Measurements from ENCODE around the gene DEAF1. TPM values are rescaled to one million over a fixed set of nuclear protein-coding genes. Genes with fewer than 3 reads are reported as not detected.

The DEAF1 gene
- total RNA-seq, 1 donor from 2014 or later, result 48.9 TPM

DNA sequence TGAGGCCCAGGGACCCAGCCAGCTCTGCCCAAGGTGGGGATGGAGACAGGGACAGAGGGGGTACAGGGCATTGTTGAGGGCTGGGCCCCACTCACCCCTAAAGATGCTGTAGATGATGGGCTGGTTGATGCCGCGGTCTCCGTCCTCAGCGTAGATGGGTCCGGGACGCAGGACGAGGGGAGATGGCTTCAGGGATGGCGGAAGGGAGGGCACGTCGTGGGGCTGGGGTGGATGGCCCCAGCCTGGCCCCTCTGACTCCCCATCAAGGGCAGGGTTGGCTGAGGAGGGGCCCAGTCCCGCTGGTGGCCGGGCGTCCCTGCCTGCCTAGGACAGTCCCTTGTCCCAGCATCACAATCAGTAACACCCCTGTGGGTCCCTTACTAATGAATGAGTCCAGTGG is 74.8 kb downstream of the DEAF1 start:
- H2AFZ ChIP-seq (ENCODE audit: low read depth, low read length), result no peak overlapping the region
- no peak for TF ChIP-seq EZH2 (IDR thresholded peaks at IDR 0.05; ENCODE audit: insufficient read depth, low read length)
- TF ChIP-seq, protein P1, sequence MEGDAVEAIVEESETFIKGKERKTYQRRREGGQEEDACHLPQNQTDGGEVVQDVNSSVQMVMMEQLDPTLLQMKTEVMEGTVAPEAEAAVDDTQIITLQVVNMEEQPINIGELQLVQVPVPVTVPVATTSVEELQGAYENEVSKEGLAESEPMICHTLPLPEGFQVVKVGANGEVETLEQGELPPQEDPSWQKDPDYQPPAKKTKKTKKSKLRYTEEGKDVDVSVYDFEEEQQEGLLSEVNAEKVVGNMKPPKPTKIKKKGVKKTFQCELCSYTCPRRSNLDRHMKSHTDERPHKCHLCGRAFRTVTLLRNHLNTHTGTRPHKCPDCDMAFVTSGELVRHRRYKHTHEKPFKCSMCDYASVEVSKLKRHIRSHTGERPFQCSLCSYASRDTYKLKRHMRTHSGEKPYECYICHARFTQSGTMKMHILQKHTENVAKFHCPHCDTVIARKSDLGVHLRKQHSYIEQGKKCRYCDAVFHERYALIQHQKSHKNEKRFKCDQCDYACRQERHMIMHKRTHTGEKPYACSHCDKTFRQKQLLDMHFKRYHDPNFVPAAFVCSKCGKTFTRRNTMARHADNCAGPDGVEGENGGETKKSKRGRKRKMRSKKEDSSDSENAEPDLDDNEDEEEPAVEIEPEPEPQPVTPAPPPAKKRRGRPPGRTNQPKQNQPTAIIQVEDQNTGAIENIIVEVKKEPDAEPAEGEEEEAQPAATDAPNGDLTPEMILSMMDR (IDR thresholded peaks at IDR 0.05; ENCODE audit: insufficient read depth, low read depth, low read length), result no peak
- H3K9me3 ChIP-seq (ENCODE audit: insufficient read depth, low read depth, low read length), result no peaks in the 10 kb centered on the region
- peaks cover 3% of the 10 kb centered on the region for H4K20me1 ChIP-seq (ENCODE audit: insufficient read depth, low read length)
- no peak overlapping the region for H3K4me3 ChIP-seq (ENCODE audit: insufficient read depth, low read depth, low read length)
- no peaks in the 10 kb centered on the region for H3K36me3 ChIP-seq (ENCODE audit: insufficient read depth, low read length)
- no peak overlapping the region for H3K4me3 Mint-ChIP-seq (ENCODE audit: unreplicated experiment)
- H3K27ac Mint-ChIP-seq (ENCODE audit: unreplicated experiment), result no peak overlapping the region
- H3K27me3 Mint-ChIP-seq (ENCODE audit: low read depth, unreplicated experiment), result no peaks in the 10 kb centered on the region
- no peaks in the 10 kb centered on the region for H3K9me3 Mint-ChIP-seq (ENCODE audit: unreplicated experiment)
- peaks cover 3% of the 10 kb centered on the region for H3K4me1 Mint-ChIP-seq (ENCODE audit: low read depth, unreplicated experiment)
- FAIRE-seq, result no peak
- H3K4me1 ChIP-seq (ENCODE audit: insufficient read depth, low read length), result peaks cover 3% of the 10 kb centered on the region
- DNase-seq (ENCODE audit: low read depth), result no peak
- H3K4me2 ChIP-seq (ENCODE audit: low read length), result no peak overlapping the region
- no peak overlapping the region for H3K9ac ChIP-seq (ENCODE audit: low read length)
- H3K27me3 ChIP-seq (ENCODE audit: insufficient read depth, low read length), result no peaks in the 10 kb centered on the region
- no peak overlapping the region for H3K27ac ChIP-seq (ENCODE audit: low read depth, low read length)
- peaks cover 3% of the 10 kb centered on the region for H3K79me2 ChIP-seq (ENCODE audit: insufficient read depth, low read length)
- H3K36me3 Mint-ChIP-seq (ENCODE audit: low read depth, unreplicated experiment), result peaks cover 6% of the 10 kb centered on the region

DNA sequence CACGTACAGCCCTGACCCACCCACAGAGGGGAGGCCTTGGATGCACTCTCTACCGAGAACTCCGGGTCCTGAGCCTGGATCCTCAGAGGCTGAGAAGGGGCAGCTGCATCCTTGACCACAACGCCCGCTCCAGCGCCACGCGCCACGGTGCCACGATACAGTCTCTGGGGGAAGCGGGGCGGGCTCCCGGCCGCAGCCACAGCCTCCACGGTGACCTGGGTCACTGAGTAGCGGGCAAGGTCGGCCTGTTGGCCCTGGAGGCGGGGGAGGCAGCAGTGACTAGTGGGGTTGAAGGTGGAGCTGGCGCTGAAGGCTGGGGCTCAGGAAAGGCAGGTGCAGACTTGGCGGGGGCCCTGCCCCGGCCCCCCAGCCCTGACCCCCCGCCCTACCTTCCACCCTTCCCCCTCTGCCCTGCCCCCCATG is 75.4 kb downstream of the DEAF1 start:
- no peak overlapping the region for H3K27ac Mint-ChIP-seq (ENCODE audit: unreplicated experiment)
- FAIRE-seq, result no peak

More for the DNA sequence above, 75.4 kb downstream of the DEAF1 start:
- Mint-ChIP-seq H3K4me3 (ENCODE audit: unreplicated experiment) (no peak overlapping the region), H3K4me1 (ENCODE audit: low read depth, unreplicated experiment) (peaks cover 3% of the 10 kb centered on the region), H3K36me3 (ENCODE audit: low read depth, unreplicated experiment) (peaks cover 6% of the 10 kb centered on the region), H3K27me3 (ENCODE audit: low read depth, unreplicated experiment) (no peaks in the 10 kb centered on the region), H3K9me3 (ENCODE audit: unreplicated experiment) (no peaks in the 10 kb centered on the region)
- Histone ChIP-seq H3K9ac (ENCODE audit: low read length) (no peak overlapping the region), H3K79me2 (ENCODE audit: insufficient read depth, low read length) (peaks cover 5% of the 10 kb centered on the region), H3K4me3 (ENCODE audit: insufficient read depth, low read depth, low read length) (no peak overlapping the region), H2AFZ (ENCODE audit: low read depth, low read length) (no peak overlapping the region), H3K27ac (ENCODE audit: low read depth, low read length) (no peak overlapping the region), H3K4me2 (ENCODE audit: low read length) (no peak overlapping the region), H4K20me1 (ENCODE audit: insufficient read depth, low read length) (peaks cover 6% of the 10 kb centered on the region), H3K9me3 (ENCODE audit: insufficient read depth, low read depth, low read length) (no peaks in the 10 kb centered on the region), H3K27me3 (ENCODE audit: insufficient read depth, low read length) (no peaks in the 10 kb centered on the region), H3K4me1 (ENCODE audit: insufficient read depth, low read length) (peaks cover 9% of the 10 kb centered on the region), H3K36me3 (ENCODE audit: insufficient read depth, low read length) (no peaks in the 10 kb centered on the region)
- no peak for DNase-seq (ENCODE audit: low read depth)
- TF ChIP-seq, protein P1 (IDR thresholded peaks at IDR 0.05; ENCODE audit: insufficient read depth, low read depth, low read length), result no peak
- no peak for TF ChIP-seq EZH2 (IDR thresholded peaks at IDR 0.05; ENCODE audit: insufficient read depth, low read length)

All from astrocyte (in vitro differentiated cells and primary cell).